OCI-LY7 (cell line): ENCODE data around the gene KDM2B. TPM values are rescaled to one million over a fixed set of nuclear protein-coding genes. Genes with fewer than 3 reads are reported as not detected.
A peak's percentile ranks its signal among the peaks of the same experiment; 100 is the strongest.

Experiments used
- BruUV-seq: library from RNA; stranded (reverse); fragments of 400-500 nt; replicated peaks from 2 replicates; lab custom pipeline; 2021; lab: Mats Ljungman, UMichigan
- CTCF ChIA-PET: fragments of 300-600 bp; sonication (Branson Sonifier 250); formaldehyde crosslinking; loops from one replicate; lab custom pipeline; 2022; ENCODE audit warnings: antibody characterized with exemption; ENCODE audit not compliant: unreplicated experiment; lab: Charles Lee
- POLR2A ChIA-PET: fragments of 300-600 bp; sonication (Branson Sonifier 250); formaldehyde crosslinking; loops from one replicate; lab custom pipeline; 2022; ENCODE audit warnings: antibody characterized with exemption; lab: Charles Lee
- DNase-seq: peaks from one replicate; pipeline ENCODE4 v3.0.0-alpha.2; 2015; ENCODE audit warnings: low spot score
- H2AFZ ChIP-seq: fragments of 200-600 bp; sonication (generic), shearing (Covaris generic); 2 replicates; pipeline ENCODE4 v1.6.1; 2014; ENCODE audit warnings: mild to moderate bottlenecking, antibody characterized with exemption, low read length, moderate library complexity
- H3K27ac ChIP-seq: fragments of 200-600 bp; sonication (generic); 2 replicates; pipeline ENCODE4 v1.5.1; 2014; ENCODE audit warnings: mixed run types, low read depth, mild to moderate bottlenecking, moderate library complexity, low read length, inconsistent platforms; ENCODE audit not compliant: poor library complexity, severe bottlenecking
- H3K36me3 ChIP-seq: fragments of 200-600 bp; sonication (generic); 2 replicates; pipeline ENCODE4 v1.6.1; 2014; ENCODE audit warnings: mild to moderate bottlenecking, antibody characterized with exemption, low read length, moderate library complexity, mixed read lengths; ENCODE audit not compliant: insufficient read depth
- H3K4me1 ChIP-seq: fragments of 200-600 bp; sonication (generic); 2 replicates; pipeline ENCODE4 v1.5.1; 2014; ENCODE audit warnings: mild to moderate bottlenecking, low read length; ENCODE audit not compliant: insufficient read depth, poor library complexity, severe bottlenecking
- H3K4me2 ChIP-seq: fragments of 200-600 bp; sonication (generic); 2 replicates; pipeline ENCODE4 v1.6.1; 2014; ENCODE audit warnings: mild to moderate bottlenecking, low read length
- H3K4me3 ChIP-seq: fragments of 200-600 bp; sonication (generic); 2 replicates; pipeline ENCODE4 v1.5.1; 2014; ENCODE audit warnings: mild to moderate bottlenecking, low read depth, low read length; ENCODE audit not compliant: poor library complexity, severe bottlenecking
- H3K79me2 ChIP-seq: fragments of 200-600 bp; sonication (generic); 2 replicates; pipeline ENCODE4 v1.6.1; 2016; ENCODE audit warnings: low read depth, mild to moderate bottlenecking, low read length, moderate library complexity, mixed read lengths; ENCODE audit not compliant: insufficient read depth
- H3K9me2 ChIP-seq: fragments of 200-600 bp; sonication (generic); 2 replicates; pipeline ENCODE4 v1.6.1; 2016; ENCODE audit warnings: mild to moderate bottlenecking, low read length, mixed read lengths; ENCODE audit not compliant: insufficient read depth
- H3K9me3 ChIP-seq: fragments of 200-600 bp; sonication (generic); 2 replicates; pipeline ENCODE4 v1.6.1; 2014; ENCODE audit warnings: mild to moderate bottlenecking, mixed run types, low read length, mixed read lengths
- H4K20me1 ChIP-seq: fragments of 200-600 bp; sonication (generic); 2 replicates; pipeline ENCODE4 v1.6.1; 2014; ENCODE audit warnings: mild to moderate bottlenecking, antibody characterized with exemption, low read length, moderate library complexity, mixed read lengths; ENCODE audit not compliant: insufficient read depth
- EZH2phosphoT487 ChIP-seq: fragments of 200-600 bp; sonication (generic); IDR thresholded peaks from 2 replicates; pipeline ENCODE4 v1.6.1; 2018; ENCODE audit warnings: low read depth, borderline replicate concordance, mild to moderate bottlenecking, mixed run types, antibody characterized with exemption, low read length, moderate library complexity, mixed read lengths
- intact Hi-C: fragments of 100-400 bp; cut with micrococcal nuclease; formaldehyde crosslinking; loops from one replicate; pipeline ENCODE4 v1.10.0; 2022; ENCODE audit not compliant: unreplicated experiment
- total RNA-seq, 2 experiments: library from RNA; depleted of rRNA in 1 of 2; stranded (reverse); fragments of >200 nt in 1 of 2; shearing (Covaris generic) in 1 of 2; gene quantifications; 2 replicates each; pipeline ENCODE4 v1.2.3, GENCODE V29; 2014 to 2022
- TF ChIP-seq, protein P1 (sequence below): fragments of 200-600 bp; sonication (generic); conservative IDR thresholded peaks from 2 replicates; pipeline ENCODE4 v1.5.1; 2014; ENCODE audit warnings: mild to moderate bottlenecking, antibody characterized with exemption, low read length, moderate library complexity, mixed read lengths

KDM2B gene
- total RNA-seq, 2 experiments from 2014 or later: 78.5 to 88.0 TPM

DNA sequence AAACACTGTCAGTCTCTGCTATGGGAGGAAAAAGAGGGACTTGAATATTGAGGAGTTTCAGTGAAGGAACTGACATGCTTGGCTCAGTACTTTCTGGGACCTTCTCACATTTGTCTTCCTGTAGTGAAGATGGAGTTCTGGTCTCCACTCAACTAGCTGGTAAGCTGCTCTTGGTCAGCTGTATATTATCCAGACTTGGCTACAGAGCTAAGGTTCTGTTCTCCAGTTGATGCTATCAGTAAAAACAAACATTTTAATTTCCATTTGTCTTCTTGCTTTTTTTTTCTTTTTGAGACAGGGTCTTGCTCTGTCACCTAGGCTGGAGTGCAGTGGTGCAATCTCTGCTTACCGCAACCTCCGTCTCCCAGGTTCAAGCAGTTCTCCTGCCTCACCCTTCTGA lies 175.6 kb downstream of the KDM2B start:
- no peak for DNase-seq
- H3K27ac ChIP-seq: no peak overlapping the region
- TF ChIP-seq EZH2phosphoT487: no peak
- TF ChIP-seq, protein P1, sequence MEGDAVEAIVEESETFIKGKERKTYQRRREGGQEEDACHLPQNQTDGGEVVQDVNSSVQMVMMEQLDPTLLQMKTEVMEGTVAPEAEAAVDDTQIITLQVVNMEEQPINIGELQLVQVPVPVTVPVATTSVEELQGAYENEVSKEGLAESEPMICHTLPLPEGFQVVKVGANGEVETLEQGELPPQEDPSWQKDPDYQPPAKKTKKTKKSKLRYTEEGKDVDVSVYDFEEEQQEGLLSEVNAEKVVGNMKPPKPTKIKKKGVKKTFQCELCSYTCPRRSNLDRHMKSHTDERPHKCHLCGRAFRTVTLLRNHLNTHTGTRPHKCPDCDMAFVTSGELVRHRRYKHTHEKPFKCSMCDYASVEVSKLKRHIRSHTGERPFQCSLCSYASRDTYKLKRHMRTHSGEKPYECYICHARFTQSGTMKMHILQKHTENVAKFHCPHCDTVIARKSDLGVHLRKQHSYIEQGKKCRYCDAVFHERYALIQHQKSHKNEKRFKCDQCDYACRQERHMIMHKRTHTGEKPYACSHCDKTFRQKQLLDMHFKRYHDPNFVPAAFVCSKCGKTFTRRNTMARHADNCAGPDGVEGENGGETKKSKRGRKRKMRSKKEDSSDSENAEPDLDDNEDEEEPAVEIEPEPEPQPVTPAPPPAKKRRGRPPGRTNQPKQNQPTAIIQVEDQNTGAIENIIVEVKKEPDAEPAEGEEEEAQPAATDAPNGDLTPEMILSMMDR: no peak
- no peak overlapping the region for H2AFZ ChIP-seq
- H3K79me2 ChIP-seq: peaks cover 72% of the 10 kb centered on the region
- no peak overlapping the region for H3K4me3 ChIP-seq
- ChIA-PET POLR2A (interaction anchor here (1.0 to 3.5 kb wide), 3 partner anchors 11 to 54 kb away, joined by 3 to 14 read pairs (median 5); no protein-coding TSS in a partner anchor), CTCF (no interaction called here)
- H3K9me3 ChIP-seq: no peaks in the 10 kb centered on the region
- peaks cover 16% of the 10 kb centered on the region for H3K4me1 ChIP-seq
- BruUV-seq: no TSS peak
- peaks cover 11% of the 10 kb centered on the region; the same call in 1 of the 2 replicates for H4K20me1 ChIP-seq
- intact Hi-C loops: loop anchor here (1.0 kb wide), 1 partner anchor 11 kb away; no protein-coding TSS in a partner anchor
- peaks cover 67% of the 10 kb centered on the region for H3K36me3 ChIP-seq
- no peak overlapping the region for H3K4me2 ChIP-seq
- H3K9me2 ChIP-seq: no peaks in the 10 kb centered on the region

DNA sequence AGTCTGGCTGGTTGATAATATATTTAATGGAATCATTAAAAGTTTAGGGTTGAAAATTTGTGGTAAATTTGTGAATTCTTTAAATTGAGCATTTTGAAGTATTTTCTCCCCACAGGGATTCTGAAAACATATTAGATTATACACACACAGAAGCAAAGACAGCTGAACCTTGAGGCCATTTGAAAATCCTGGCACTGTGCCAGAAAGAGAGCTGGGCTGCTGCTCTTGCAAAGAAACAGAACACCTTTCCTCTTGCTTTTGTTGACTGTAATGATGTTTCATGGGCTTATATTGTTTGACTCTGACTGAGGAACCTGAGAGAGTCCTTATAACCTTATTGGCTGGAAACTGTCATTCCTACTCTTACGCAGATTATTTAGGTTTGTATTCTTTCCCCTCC lies 176.1 kb downstream of the KDM2B start:
- H3K9me3 ChIP-seq: no peaks in the 10 kb centered on the region
- peak; percentile 48 for DNase-seq
- TF ChIP-seq, protein P1: no peak
- TF ChIP-seq EZH2phosphoT487: no peak
- CTCF ChIA-PET: no interaction called here
- peaks cover 73% of the 10 kb centered on the region for H3K79me2 ChIP-seq
- BruUV-seq: no TSS peak
- H3K4me3 ChIP-seq: no peak overlapping the region
- POLR2A ChIA-PET: interaction anchor here (0.6 to 3.5 kb wide), 7 partner anchors 9 to 1663 kb away, joined by 3 to 14 read pairs (median 4); no protein-coding TSS in a partner anchor
- H3K9me2 ChIP-seq: no peaks in the 10 kb centered on the region
- no peak overlapping the region for H3K27ac ChIP-seq
- peaks cover 11% of the 10 kb centered on the region; the same call in 1 of the 2 replicates for H4K20me1 ChIP-seq
- H2AFZ ChIP-seq: no peak overlapping the region
- intact Hi-C loops: loop anchor here (1.0 kb wide), 1 partner anchor 12 kb away; no protein-coding TSS in a partner anchor
- H3K36me3 ChIP-seq: peaks cover 67% of the 10 kb centered on the region
- no peak overlapping the region for H3K4me2 ChIP-seq
- peaks cover 16% of the 10 kb centered on the region for H3K4me1 ChIP-seq

DNA sequence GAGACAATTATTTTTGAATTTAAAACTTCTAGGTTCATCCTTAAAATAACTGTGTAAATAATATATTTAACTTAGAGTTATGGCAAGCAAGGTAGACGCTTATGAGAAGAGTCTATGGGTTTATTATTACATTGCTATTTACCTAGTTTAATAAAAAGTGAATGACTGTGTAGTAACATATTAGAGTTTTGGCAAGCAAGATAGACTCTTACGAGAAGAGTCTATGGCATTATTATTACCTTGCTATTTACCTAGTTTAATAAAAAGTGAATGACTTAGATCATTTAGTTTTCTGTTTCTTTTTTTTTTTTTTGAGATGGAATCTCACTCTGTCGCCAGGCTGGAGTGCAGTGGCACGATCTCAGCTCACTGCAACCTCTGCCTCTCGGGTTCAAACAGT lies 177.1 kb downstream of the KDM2B start:
- intact Hi-C loops: no loop called here
- Histone ChIP-seq H3K4me1 (peaks cover 17% of the 10 kb centered on the region), H3K36me3 (peaks cover 58% of the 10 kb centered on the region), H3K9me3 (no peaks in the 10 kb centered on the region), H3K9me2 (no peaks in the 10 kb centered on the region), H3K4me2 (no peak overlapping the region), H3K79me2 (peaks cover 78% of the 10 kb centered on the region), H3K4me3 (no peak overlapping the region), H3K27ac (no peak overlapping the region), H4K20me1 (peaks cover 11% of the 10 kb centered on the region; the same call in 1 of the 2 replicates), H2AFZ (no peak overlapping the region)
- BruUV-seq: no TSS peak
- ChIA-PET CTCF (no interaction called here), POLR2A (interaction anchor here (0.7 to 1.3 kb wide), 3 partner anchors 10 to 909 kb away, joined by 3 to 4 read pairs (median 4); no protein-coding TSS in a partner anchor)
- DNase-seq: no peak
- no peak for TF ChIP-seq EZH2phosphoT487
- TF ChIP-seq, protein P1: no peak
